GM12878 (cell line): Measurements from ENCODE around the gene RIOX2. TPM values are rescaled to one million over a fixed set of nuclear protein-coding genes. Genes with fewer than 3 reads are reported as not detected.

Experiments
- ATAC-seq: fragments of 200-7000 bp; cut with Tn5 transposase; 3 replicates; pipeline ENCODE4 v1.9.1; 2020; ENCODE audit warnings: mild to moderate bottlenecking, moderate library complexity
- BruUV-seq: library from RNA; stranded (reverse); fragments of 400-500 nt; replicated peaks from 2 replicates; lab custom pipeline; 2021; lab: Mats Ljungman, UMichigan
- CTCF ChIA-PET: fragments of 300-600 bp; sonication (Branson Sonifier 250); formaldehyde crosslinking; extraction: SDS; loops from one replicate; lab custom pipeline; 2021; ENCODE audit warnings: inconsistent platforms; lab: Yijun Ruan, JAX
- POLR2A ChIA-PET: fragments of 350-600 bp; formaldehyde crosslinking; extraction: SDS; loops from one replicate; lab custom pipeline; 2021; ENCODE audit warnings: inconsistent platforms; lab: Charles Lee
- RAD21 ChIA-PET: fragments of 300-600 bp; sonication (Branson Sonifier 250); formaldehyde crosslinking; loops from one replicate; lab custom pipeline; 2023; ENCODE audit warnings: antibody characterized with exemption; ENCODE audit not compliant: unreplicated experiment; lab: Charles Lee
- SMC1A ChIA-PET: fragments of 300-600 bp; sonication (Branson Sonifier 250); formaldehyde crosslinking; loops from one replicate; lab custom pipeline; 2023; ENCODE audit not compliant: unreplicated experiment, uncharacterized antibody; lab: Charles Lee
- DNase-seq: peaks from one replicate; pipeline ENCODE4 v3.0.0-alpha.2; 2011; ENCODE audit warnings: low read depth, low spot score
- FAIRE-seq: peaks from 3 replicates; lab custom pipeline; 2011; peaks lifted over from hg19 to GRCh38; lab: Jason Lieb, UNC
- H2AFZ ChIP-seq: 2 replicates; pipeline ENCODE4 v1.6.0; 2011; ENCODE audit warnings: low read depth, low read length, control low read depth; ENCODE audit not compliant: control insufficient read depth
- H3K27ac ChIP-seq: 2 replicates; pipeline ENCODE4 v1.5.1; 2011; ENCODE audit warnings: control low read depth; ENCODE audit not compliant: control insufficient read depth, insufficient read depth
- H3K27me3 ChIP-seq, 2 experiments: replicated peaks in 1 of 2; 2 replicates each; pipeline versions ENCODE4 v1.6.0 to v1.6.1; 2011; ENCODE audit warnings: low read length in 1 of 2; ENCODE audit not compliant: control insufficient read depth in 2 of 2, insufficient read depth in 2 of 2
- H3K36me3 ChIP-seq, 2 experiments: 2 replicates each; pipeline ENCODE4 v1.5.1; 2011; ENCODE audit warnings: low read length in 1 of 2; ENCODE audit not compliant: control insufficient read depth in 2 of 2, insufficient read depth in 2 of 2
- H3K4me1 ChIP-seq: 2 replicates; pipeline ENCODE4 v1.6.1; 2011; ENCODE audit warnings: mild to moderate bottlenecking, low read length, moderate library complexity, mixed read lengths; ENCODE audit not compliant: control insufficient read depth, insufficient read depth
- H3K4me2 ChIP-seq: 2 replicates; pipeline ENCODE4 v1.6.0; 2011; ENCODE audit warnings: control low read depth; ENCODE audit not compliant: control insufficient read depth, insufficient read depth
- H3K4me3 ChIP-seq: fragments of 200-600 bp; sonication (generic); 2 replicates; pipeline ENCODE4 v1.5.1; 2016
- H3K79me2 ChIP-seq: 2 replicates; pipeline ENCODE4 v1.6.0; 2011; ENCODE audit warnings: low read length; ENCODE audit not compliant: control insufficient read depth, insufficient read depth
- H3K9ac ChIP-seq: 2 replicates; pipeline ENCODE4 v1.8.0; 2011; ENCODE audit warnings: low read length, control low read depth, mixed read lengths; ENCODE audit not compliant: control insufficient read depth, insufficient read depth
- H3K9me3 ChIP-seq: replicated peaks from 3 replicates; pipeline ENCODE4 v1.5.1; 2011; ENCODE audit warnings: mild to moderate bottlenecking, low read length; ENCODE audit not compliant: control insufficient read depth, insufficient read depth
- H4K20me1 ChIP-seq: 2 replicates; pipeline ENCODE4 v1.6.0; 2011; ENCODE audit not compliant: control insufficient read depth, insufficient read depth
- EP300 ChIP-seq, 2 experiments: fragments of 150-350 bp in 1 of 2; IDR thresholded peaks; 2 replicates each; pipeline ENCODE4 v1.6.1; 2011 to 2012; ENCODE audit warnings: low read depth in 2 of 2, low read length in 2 of 2, borderline replicate concordance in 1 of 2, improper control_type of control experiment in 1 of 2, inconsistent platforms in 1 of 2; ENCODE audit not compliant: control insufficient read depth in 1 of 2
- WGBS: methylation state at CpG from one replicate; pipeline ENCODE4 v1.1.6; 2016; ENCODE audit warnings: low lambda C conversion rate; ENCODE audit not compliant: insufficient replicate concordance, insufficient coverage; ENCODE audit errors: missing lambda C conversion rate; 5-methylcytosine and 5-hydroxymethylcytosine counted together
- in situ Hi-C: fragments of 300-500 bp; cut with MboI; formaldehyde crosslinking; loops from 9 replicates; pipeline ENCODE4 v1.14.3; 2018; ENCODE audit warnings: mixed read lengths
- intact Hi-C: fragments of 100-400 bp; cut with micrococcal nuclease; formaldehyde crosslinking; loops from one replicate; pipeline ENCODE4 v1.14.2; 2022; ENCODE audit not compliant: unreplicated experiment
- polyA plus RNA-seq, 11 experiments: library from polyadenylated mRNA; depleted of rRNA in 4 of 11; unstranded in 6 of 11; stranded (reverse) in 5 of 11; fragments of >200 nt; fragmentation: Nextera tagmentation in 4 of 11; fragmentation: Illumina TruSeq in 1 of 11; extraction: Ambion mirVana in 4 of 11; extraction: Trizol in 1 of 11; gene quantifications; 1 replicate in 1 of 11; 2 replicates in 10 of 11; pipeline versions ENCODE4 v1.2.1 to v1.2.3, GENCODE V29; 2011 to 2016; ENCODE audit warnings: inconsistent platforms in 2 of 11, missing spikeins in 2 of 11, low read depth in 1 of 11
- total RNA-seq, 4 experiments: library from RNA; depleted of rRNA in 3 of 4; stranded (reverse); fragments of >200 nt in 3 of 4; fragmentation: Illumina TruSeq in 1 of 4; extraction: Trizol in 1 of 4; gene quantifications; 2 replicates each; pipeline versions ENCODE4 v1.2.1 to v1.2.3, GENCODE V29; 2013 to 2021

The RIOX2 gene
- total and polyA plus RNA-seq, 10 of the 15 experiments (the other 5 are each of a cell fraction or from before 2014, with no cell fraction given) = 24.1 to 52.6 (median 44.0) TPM

DNA sequence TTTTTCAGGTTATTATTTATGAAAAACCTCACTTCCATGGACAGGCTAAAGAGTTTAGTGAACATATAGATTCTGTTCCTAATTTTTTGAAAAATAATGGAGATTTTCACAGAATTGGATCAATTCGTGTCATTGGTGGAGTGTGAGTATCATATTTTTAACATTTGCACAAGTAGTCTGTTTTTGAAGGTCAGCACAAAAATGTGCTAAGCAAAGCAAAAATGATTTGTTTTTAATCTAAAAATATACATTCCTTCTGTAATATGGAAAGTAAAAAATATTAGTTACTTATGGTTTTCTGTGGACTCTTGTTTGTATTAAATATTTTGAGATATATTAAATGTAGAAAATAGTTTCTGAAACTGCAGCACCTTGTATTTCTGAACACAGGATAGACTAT lies 79.4 kb downstream of the RIOX2 start:
- RAD21 ChIA-PET = no interaction called here
- Histone ChIP-seq H3K9ac (no peak overlapping the region), H3K4me1 (peaks cover 10% of the 10 kb centered on the region), H3K36me3 (no peaks in the 10 kb centered on the region)
- CTCF ChIA-PET = no interaction called here
- in situ Hi-C loops = no loop called here
- ATAC-seq (no peak), FAIRE-seq (no peak)
- intact Hi-C loops = no loop called here
- BruUV-seq = no TSS peak
- TF ChIP-seq EP300 (IDR thresholded peaks at IDR 0.05; ENCODE audit: borderline replicate concordance in 1 of 2, control insufficient read depth in 1 of 2, low read depth in 2 of 2, low read length in 2 of 2) = no peak
- TF ChIP-seq, all 136 proteins: peak for 0
- Histone ChIP-seq H2AFZ (no peak overlapping the region), H3K79me2 (no peaks in the 10 kb centered on the region), H3K4me3 (no peak overlapping the region), H3K27me3 (no peaks in the 10 kb centered on the region), H3K4me2 (no peak overlapping the region), H3K9me3 (no peaks in the 10 kb centered on the region), H4K20me1 (no peaks in the 10 kb centered on the region), H3K27ac (no peak overlapping the region)
- ChIA-PET POLR2A (no interaction called here), SMC1A (no interaction called here)
- WGBS = 96% methylated on average over 1 of the region's 1 CpG
- no peak for DNase-seq

Other genes starting within 250 kb of the RIOX2 start
- gene ARL6, start 207.7 kb downstream of the RIOX2 start, total RNA-seq (2014; rRNA removed) = 2.0 and 2.7 TPM in 2 replicates
- gene ARL6, start 207.7 kb downstream of the RIOX2 start, total RNA-seq (2014; rRNA removed; fragmentation: Illumina TruSeq; extraction: Trizol) = 4.3 and 4.5 TPM in 2 replicates
- gene ARL6, start 207.7 kb downstream of the RIOX2 start, total RNA-seq (2021) = 3.0 and 4.3 TPM in 2 replicates
- 7.3 and 9.3 TPM in 2 replicates for gene ARL6, start 207.7 kb downstream of the RIOX2 start, polyA plus RNA-seq (2011; rRNA removed)
- 3.7 and 5.0 TPM in 2 replicates for gene ARL6, start 207.7 kb downstream of the RIOX2 start, polyA plus RNA-seq (2014; fragmentation: Illumina TruSeq; extraction: Trizol)
- gene ARL6, start 207.7 kb downstream of the RIOX2 start, polyA plus RNA-seq (2014; fragmentation: Nextera tagmentation; extraction: Ambion mirVana) = 1 to 10 TPM; 4.3 to 4.8 TPM
- gene ARL6, start 207.7 kb downstream of the RIOX2 start, polyA plus RNA-seq (2014; rRNA removed) = 1.3 and 2.6 TPM in 2 replicates
- 1 to 10 TPM; 6.2 to 6.9 TPM for gene ARL6, start 207.7 kb downstream of the RIOX2 start, polyA plus RNA-seq (2016; fragmentation: Nextera tagmentation; extraction: Ambion mirVana)
- 3.2 and 3.7 TPM in 2 replicates for gene CRYBG3, start 150.4 kb downstream of the RIOX2 start, total RNA-seq (2014; rRNA removed)
- 5.4 and 6.2 TPM in 2 replicates for gene CRYBG3, start 150.4 kb downstream of the RIOX2 start, total RNA-seq (2014; rRNA removed; fragmentation: Illumina TruSeq; extraction: Trizol)
- gene CRYBG3, start 150.4 kb downstream of the RIOX2 start, total RNA-seq (2021) = 3.6 and 4.0 TPM in 2 replicates
- 0.11 and 0.13 TPM in 2 replicates for gene CRYBG3, start 150.4 kb downstream of the RIOX2 start, polyA plus RNA-seq (2011; rRNA removed)
- 2.9 and 3.3 TPM in 2 replicates for gene CRYBG3, start 150.4 kb downstream of the RIOX2 start, polyA plus RNA-seq (2014; fragmentation: Illumina TruSeq; extraction: Trizol)
- under 1 TPM; 0.39 to 0.42 TPM for gene CRYBG3, start 150.4 kb downstream of the RIOX2 start, polyA plus RNA-seq (2014; fragmentation: Nextera tagmentation; extraction: Ambion mirVana)
- gene CRYBG3, start 150.4 kb downstream of the RIOX2 start, polyA plus RNA-seq (2014; rRNA removed) = 2.2 and 2.6 TPM in 2 replicates
- 1 to 10 TPM in 1 of 2 experiments, under 1 TPM in 1; 0.98 to 1.0 TPM for gene CRYBG3, start 150.4 kb downstream of the RIOX2 start, polyA plus RNA-seq (2016; fragmentation: Nextera tagmentation; extraction: Ambion mirVana)
- not detected in 2 replicates for gene GABRR3, start 62.9 kb upstream of the RIOX2 start, total RNA-seq (2014; rRNA removed)
- gene GABRR3, start 62.9 kb upstream of the RIOX2 start, total RNA-seq (2014; rRNA removed; fragmentation: Illumina TruSeq; extraction: Trizol) = not detected in 2 replicates
- gene GABRR3, start 62.9 kb upstream of the RIOX2 start, total RNA-seq (2021) = not detected in 2 replicates
- not detected in 2 replicates for gene GABRR3, start 62.9 kb upstream of the RIOX2 start, polyA plus RNA-seq (2011; rRNA removed)
- not detected in 2 replicates for gene GABRR3, start 62.9 kb upstream of the RIOX2 start, polyA plus RNA-seq (2014; fragmentation: Illumina TruSeq; extraction: Trizol)
- gene GABRR3, start 62.9 kb upstream of the RIOX2 start, polyA plus RNA-seq (2014; fragmentation: Nextera tagmentation; extraction: Ambion mirVana) = not detected
- not detected in 2 replicates for gene GABRR3, start 62.9 kb upstream of the RIOX2 start, polyA plus RNA-seq (2014; rRNA removed)
- gene GABRR3, start 62.9 kb upstream of the RIOX2 start, polyA plus RNA-seq (2016; fragmentation: Nextera tagmentation; extraction: Ambion mirVana) = not detected
- not detected in 2 replicates for gene OR5AC2, start 114.7 kb upstream of the RIOX2 start, total RNA-seq (2014; rRNA removed)
- gene OR5AC2, start 114.7 kb upstream of the RIOX2 start, total RNA-seq (2014; rRNA removed; fragmentation: Illumina TruSeq; extraction: Trizol) = not detected in 2 replicates
- gene OR5AC2, start 114.7 kb upstream of the RIOX2 start, total RNA-seq (2021) = not detected in 2 replicates
- not detected in 2 replicates for gene OR5AC2, start 114.7 kb upstream of the RIOX2 start, polyA plus RNA-seq (2011; rRNA removed)
- gene OR5AC2, start 114.7 kb upstream of the RIOX2 start, polyA plus RNA-seq (2014; fragmentation: Illumina TruSeq; extraction: Trizol) = not detected in 2 replicates
- not detected for gene OR5AC2, start 114.7 kb upstream of the RIOX2 start, polyA plus RNA-seq (2014; fragmentation: Nextera tagmentation; extraction: Ambion mirVana)
- not detected in 2 replicates for gene OR5AC2, start 114.7 kb upstream of the RIOX2 start, polyA plus RNA-seq (2014; rRNA removed)
- not detected for gene OR5AC2, start 114.7 kb upstream of the RIOX2 start, polyA plus RNA-seq (2016; fragmentation: Nextera tagmentation; extraction: Ambion mirVana)
- gene OR5H1, start 158.3 kb upstream of the RIOX2 start, total RNA-seq (2014; rRNA removed) = not detected in 2 replicates
- gene OR5H1, start 158.3 kb upstream of the RIOX2 start, total RNA-seq (2014; rRNA removed; fragmentation: Illumina TruSeq; extraction: Trizol) = not detected in 2 replicates
- not detected in 2 replicates for gene OR5H1, start 158.3 kb upstream of the RIOX2 start, total RNA-seq (2021)
- gene OR5H1, start 158.3 kb upstream of the RIOX2 start, polyA plus RNA-seq (2011; rRNA removed) = not detected in 2 replicates
- gene OR5H1, start 158.3 kb upstream of the RIOX2 start, polyA plus RNA-seq (2014; fragmentation: Illumina TruSeq; extraction: Trizol) = not detected in 2 replicates
- not detected for gene OR5H1, start 158.3 kb upstream of the RIOX2 start, polyA plus RNA-seq (2014; fragmentation: Nextera tagmentation; extraction: Ambion mirVana)
- not detected in 2 replicates for gene OR5H1, start 158.3 kb upstream of the RIOX2 start, polyA plus RNA-seq (2014; rRNA removed)
- gene OR5H1, start 158.3 kb upstream of the RIOX2 start, polyA plus RNA-seq (2016; fragmentation: Nextera tagmentation; extraction: Ambion mirVana) = not detected
- gene OR5H14, start 175.0 kb upstream of the RIOX2 start, total RNA-seq (2014; rRNA removed) = not detected in 2 replicates
- not detected in 2 replicates for gene OR5H14, start 175.0 kb upstream of the RIOX2 start, total RNA-seq (2014; rRNA removed; fragmentation: Illumina TruSeq; extraction: Trizol)
- gene OR5H14, start 175.0 kb upstream of the RIOX2 start, total RNA-seq (2021) = not detected in 2 replicates
- not detected in 2 replicates for gene OR5H14, start 175.0 kb upstream of the RIOX2 start, polyA plus RNA-seq (2011; rRNA removed)
- gene OR5H14, start 175.0 kb upstream of the RIOX2 start, polyA plus RNA-seq (2014; fragmentation: Illumina TruSeq; extraction: Trizol) = not detected in 2 replicates
- not detected for gene OR5H14, start 175.0 kb upstream of the RIOX2 start, polyA plus RNA-seq (2014; fragmentation: Nextera tagmentation; extraction: Ambion mirVana)
- gene OR5H14, start 175.0 kb upstream of the RIOX2 start, polyA plus RNA-seq (2014; rRNA removed) = not detected in 2 replicates
- not detected for gene OR5H14, start 175.0 kb upstream of the RIOX2 start, polyA plus RNA-seq (2016; fragmentation: Nextera tagmentation; extraction: Ambion mirVana)
- gene OR5H15, start 194.3 kb upstream of the RIOX2 start, total RNA-seq (2014; rRNA removed) = not detected in 2 replicates
- gene OR5H15, start 194.3 kb upstream of the RIOX2 start, total RNA-seq (2014; rRNA removed; fragmentation: Illumina TruSeq; extraction: Trizol) = not detected in 2 replicates
- gene OR5H15, start 194.3 kb upstream of the RIOX2 start, total RNA-seq (2021) = not detected in 2 replicates
- gene OR5H15, start 194.3 kb upstream of the RIOX2 start, polyA plus RNA-seq (2011; rRNA removed) = not detected in 2 replicates
- not detected in 2 replicates for gene OR5H15, start 194.3 kb upstream of the RIOX2 start, polyA plus RNA-seq (2014; fragmentation: Illumina TruSeq; extraction: Trizol)
- not detected for gene OR5H15, start 194.3 kb upstream of the RIOX2 start, polyA plus RNA-seq (2014; fragmentation: Nextera tagmentation; extraction: Ambion mirVana)
- not detected in 2 replicates for gene OR5H15, start 194.3 kb upstream of the RIOX2 start, polyA plus RNA-seq (2014; rRNA removed)
- not detected for gene OR5H15, start 194.3 kb upstream of the RIOX2 start, polyA plus RNA-seq (2016; fragmentation: Nextera tagmentation; extraction: Ambion mirVana)